GM12878 (cell line): Measurements from ENCODE around the gene PRSS27. TPM values are rescaled to one million over a fixed set of nuclear protein-coding genes. Genes with fewer than 3 reads are reported as not detected.
A peak's percentile ranks its signal among the peaks of the same experiment; 100 is the strongest.

Source experiments
- ATAC-seq: fragments of 200-7000 bp; cut with Tn5 transposase; 3 replicates; pipeline ENCODE4 v1.9.1; 2020; ENCODE audit warnings: mild to moderate bottlenecking, moderate library complexity
- BruUV-seq: library from RNA; stranded (reverse); fragments of 400-500 nt; replicated peaks from 2 replicates; lab custom pipeline; 2021; lab: Mats Ljungman, UMichigan
- CTCF ChIA-PET: fragments of 300-600 bp; sonication (Branson Sonifier 250); formaldehyde crosslinking; extraction: SDS; loops from one replicate; lab custom pipeline; 2021; ENCODE audit warnings: inconsistent platforms; lab: Yijun Ruan, JAX
- POLR2A ChIA-PET: fragments of 350-600 bp; formaldehyde crosslinking; extraction: SDS; loops from one replicate; lab custom pipeline; 2021; ENCODE audit warnings: inconsistent platforms; lab: Charles Lee
- RAD21 ChIA-PET: fragments of 300-600 bp; sonication (Branson Sonifier 250); formaldehyde crosslinking; loops from one replicate; lab custom pipeline; 2023; ENCODE audit warnings: antibody characterized with exemption; ENCODE audit not compliant: unreplicated experiment; lab: Charles Lee
- SMC1A ChIA-PET: fragments of 300-600 bp; sonication (Branson Sonifier 250); formaldehyde crosslinking; loops from one replicate; lab custom pipeline; 2023; ENCODE audit not compliant: unreplicated experiment, uncharacterized antibody; lab: Charles Lee
- DNase-seq: peaks from one replicate; pipeline ENCODE4 v3.0.0-alpha.2; 2011; ENCODE audit warnings: low read depth, low spot score
- FAIRE-seq: peaks from 3 replicates; lab custom pipeline; 2011; peaks lifted over from hg19 to GRCh38; lab: Jason Lieb, UNC
- H2AFZ ChIP-seq: 2 replicates; pipeline ENCODE4 v1.6.0; 2011; ENCODE audit warnings: low read depth, low read length, control low read depth; ENCODE audit not compliant: control insufficient read depth
- H3K27ac ChIP-seq: 2 replicates; pipeline ENCODE4 v1.5.1; 2011; ENCODE audit warnings: control low read depth; ENCODE audit not compliant: control insufficient read depth, insufficient read depth
- H3K27me3 ChIP-seq, 2 experiments: replicated peaks in 1 of 2; 2 replicates each; pipeline versions ENCODE4 v1.6.0 to v1.6.1; 2011; ENCODE audit warnings: low read length in 1 of 2; ENCODE audit not compliant: control insufficient read depth in 2 of 2, insufficient read depth in 2 of 2
- H3K36me3 ChIP-seq, 2 experiments: 2 replicates each; pipeline ENCODE4 v1.5.1; 2011; ENCODE audit warnings: low read length in 1 of 2; ENCODE audit not compliant: control insufficient read depth in 2 of 2, insufficient read depth in 2 of 2
- H3K4me1 ChIP-seq: 2 replicates; pipeline ENCODE4 v1.6.1; 2011; ENCODE audit warnings: mild to moderate bottlenecking, low read length, moderate library complexity, mixed read lengths; ENCODE audit not compliant: control insufficient read depth, insufficient read depth
- H3K4me2 ChIP-seq: 2 replicates; pipeline ENCODE4 v1.6.0; 2011; ENCODE audit warnings: control low read depth; ENCODE audit not compliant: control insufficient read depth, insufficient read depth
- H3K4me3 ChIP-seq: fragments of 200-600 bp; sonication (generic); 2 replicates; pipeline ENCODE4 v1.5.1; 2016
- H3K79me2 ChIP-seq: 2 replicates; pipeline ENCODE4 v1.6.0; 2011; ENCODE audit warnings: low read length; ENCODE audit not compliant: control insufficient read depth, insufficient read depth
- H3K9ac ChIP-seq: 2 replicates; pipeline ENCODE4 v1.8.0; 2011; ENCODE audit warnings: low read length, control low read depth, mixed read lengths; ENCODE audit not compliant: control insufficient read depth, insufficient read depth
- H3K9me3 ChIP-seq: replicated peaks from 3 replicates; pipeline ENCODE4 v1.5.1; 2011; ENCODE audit warnings: mild to moderate bottlenecking, low read length; ENCODE audit not compliant: control insufficient read depth, insufficient read depth
- H4K20me1 ChIP-seq: 2 replicates; pipeline ENCODE4 v1.6.0; 2011; ENCODE audit not compliant: control insufficient read depth, insufficient read depth
- CBX5 ChIP-seq: sonication (generic); IDR thresholded peaks from 2 replicates; pipeline ENCODE4 v1.6.1; 2016; ENCODE audit warnings: low read depth, moderate library complexity, mild to moderate bottlenecking, inconsistent platforms
- POLR2A ChIP-seq: IDR thresholded peaks from 2 replicates; pipeline ENCODE4 v1.6.1; 2011; ENCODE audit warnings: low read depth, mild to moderate bottlenecking, low read length
- POLR2AphosphoS5 ChIP-seq: IDR thresholded peaks from 2 replicates; pipeline ENCODE4 v1.6.1; 2011; ENCODE audit warnings: mild to moderate bottlenecking, low read length, inconsistent platforms
- PRDM15 ChIP-seq: fragments of 450-650 bp; formaldehyde crosslinking; IDR thresholded peaks from 2 replicates; pipeline ENCODE4 v1.4.0; 2020; ENCODE audit warnings: mild to moderate bottlenecking, moderate library complexity
- WGBS: methylation state at CpG from one replicate; pipeline ENCODE4 v1.1.6; 2016; ENCODE audit warnings: low lambda C conversion rate; ENCODE audit not compliant: insufficient replicate concordance, insufficient coverage; ENCODE audit errors: missing lambda C conversion rate; 5-methylcytosine and 5-hydroxymethylcytosine counted together
- in situ Hi-C: fragments of 300-500 bp; cut with MboI; formaldehyde crosslinking; loops from 9 replicates; pipeline ENCODE4 v1.14.3; 2018; ENCODE audit warnings: mixed read lengths
- intact Hi-C: fragments of 100-400 bp; cut with micrococcal nuclease; formaldehyde crosslinking; loops from one replicate; pipeline ENCODE4 v1.14.2; 2022; ENCODE audit not compliant: unreplicated experiment
- polyA plus RNA-seq, 11 experiments: library from polyadenylated mRNA; depleted of rRNA in 4 of 11; unstranded in 6 of 11; stranded (reverse) in 5 of 11; fragments of >200 nt; fragmentation: Nextera tagmentation in 4 of 11; fragmentation: Illumina TruSeq in 1 of 11; extraction: Ambion mirVana in 4 of 11; extraction: Trizol in 1 of 11; gene quantifications; 1 replicate in 1 of 11; 2 replicates in 10 of 11; pipeline versions ENCODE4 v1.2.1 to v1.2.3, GENCODE V29; 2011 to 2016; ENCODE audit warnings: inconsistent platforms in 2 of 11, missing spikeins in 2 of 11, low read depth in 1 of 11
- total RNA-seq, 4 experiments: library from RNA; depleted of rRNA in 3 of 4; stranded (reverse); fragments of >200 nt in 3 of 4; fragmentation: Illumina TruSeq in 1 of 4; extraction: Trizol in 1 of 4; gene quantifications; 2 replicates each; pipeline versions ENCODE4 v1.2.1 to v1.2.3, GENCODE V29; 2013 to 2021

Gene PRSS27
- total and polyA plus RNA-seq, 10 of the 15 experiments (the other 5 are each of a cell fraction or from before 2014, with no cell fraction given), result 0.18 to 1.8 (median 0.51) TPM; not detected in 2

- no peak for TF ChIP-seq PRDM15 (CRISPR knock-in tag)
- TF ChIP-seq, all 136 proteins: peak for 0
These were observed 19.2 kb downstream of the PRSS27 start (continued) for GRCh38 chr16:2700786-2701185.

- H3K4me3 ChIP-seq, result no peak overlapping the region
- intact Hi-C loops (no loop called here), in situ Hi-C loops (no loop called here)
- H3K36me3 ChIP-seq, result peaks cover 16 to 47% of the 10 kb centered on the region in 2 experiments
- TF ChIP-seq CBX5 (no peak), POLR2AphosphoS5 (0 out of 2 replicates have a peak, but pooled peaks have one; percentile 21), POLR2A (peak; percentile 30)
- ChIA-PET SMC1A (no interaction called here), CTCF (no interaction called here), POLR2A (no interaction called here), RAD21 (no interaction called here)
- H3K4me1 ChIP-seq, result no peaks in the 10 kb centered on the region
- no peaks in the 10 kb centered on the region for H3K27me3 ChIP-seq
- DNase-seq (no peak), FAIRE-seq (no peak), ATAC-seq (no peak)
- 91% methylated on average over 28 of the region's 28 CpGs for WGBS
- H3K79me2 ChIP-seq, result no peaks in the 10 kb centered on the region
- H3K4me2 ChIP-seq, result no peak overlapping the region
- H4K20me1 ChIP-seq, result no peaks in the 10 kb centered on the region
- BruUV-seq, result no TSS peak
- H3K9me3 ChIP-seq, result no peaks in the 10 kb centered on the region
- no peak overlapping the region for H3K27ac ChIP-seq
- no peak overlapping the region for H3K9ac ChIP-seq
- no peak overlapping the region for H2AFZ ChIP-seq
These were observed 20.0 kb downstream of the PRSS27 start for GRCh38 chr16:2699791-2700600.
